ENCODE measurements around the gene CHRNA9. TPM values are rescaled to one million over a fixed set of nuclear protein-coding genes. Genes with fewer than 3 reads are reported as not detected.
"Not testable (repeated sequence)": the region's sequence is repeated elsewhere in the genome, so short reads cannot be mapped to it uniquely, and the experiment has no call there.

The CHRNA9 gene, protein sequence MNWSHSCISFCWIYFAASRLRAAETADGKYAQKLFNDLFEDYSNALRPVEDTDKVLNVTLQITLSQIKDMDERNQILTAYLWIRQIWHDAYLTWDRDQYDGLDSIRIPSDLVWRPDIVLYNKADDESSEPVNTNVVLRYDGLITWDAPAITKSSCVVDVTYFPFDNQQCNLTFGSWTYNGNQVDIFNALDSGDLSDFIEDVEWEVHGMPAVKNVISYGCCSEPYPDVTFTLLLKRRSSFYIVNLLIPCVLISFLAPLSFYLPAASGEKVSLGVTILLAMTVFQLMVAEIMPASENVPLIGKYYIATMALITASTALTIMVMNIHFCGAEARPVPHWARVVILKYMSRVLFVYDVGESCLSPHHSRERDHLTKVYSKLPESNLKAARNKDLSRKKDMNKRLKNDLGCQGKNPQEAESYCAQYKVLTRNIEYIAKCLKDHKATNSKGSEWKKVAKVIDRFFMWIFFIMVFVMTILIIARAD
- not detected for total RNA-seq

DNA sequence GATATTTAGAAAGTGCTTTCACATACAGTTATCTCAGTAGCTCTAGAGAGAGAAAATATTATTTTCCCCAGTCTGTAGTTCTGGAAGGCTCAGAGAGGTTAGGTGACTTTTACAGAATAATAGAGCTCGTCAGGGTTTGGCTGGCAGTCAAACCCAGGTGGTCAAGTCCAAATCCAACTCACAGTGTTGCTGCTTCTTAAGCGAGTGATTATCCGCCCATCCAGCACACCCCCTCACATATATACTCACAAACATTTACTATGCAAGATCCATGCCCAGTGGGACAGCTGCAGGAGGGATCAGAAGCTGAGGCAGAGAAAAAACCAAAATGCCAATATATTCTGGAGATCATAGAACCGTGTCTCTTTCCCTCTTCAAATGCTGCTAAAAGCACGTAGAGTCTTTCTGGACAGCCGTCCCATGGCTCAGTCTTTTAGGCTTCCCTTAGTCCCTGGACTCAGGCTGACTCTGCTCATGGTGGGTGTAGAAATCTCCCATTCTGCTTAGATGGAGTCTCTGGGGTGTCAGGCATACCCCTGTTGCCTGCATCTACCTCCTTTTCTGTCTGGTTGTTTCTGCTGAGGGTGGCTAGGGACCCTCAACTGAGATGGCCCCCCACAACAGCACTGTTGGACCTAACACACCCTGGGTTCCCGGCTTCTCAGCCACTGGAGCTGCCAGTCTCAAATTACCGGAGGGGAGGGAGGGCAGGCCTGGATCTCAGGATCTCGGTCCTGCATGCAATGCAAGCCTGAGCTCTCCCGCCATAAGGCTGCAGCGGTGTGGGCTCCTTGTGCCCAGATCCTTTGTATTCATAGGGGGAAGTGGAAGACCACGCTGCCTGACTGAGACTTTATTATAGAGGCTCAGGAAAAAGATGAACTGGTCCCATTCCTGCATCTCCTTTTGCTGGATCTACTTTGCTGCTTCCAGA is at the start of gene CHRNA9:
Gene CHRNA9 (plus strand): TSS at position 743 of the 934 bp plus-strand sequence. CDS start 135 bp downstream, at position 878.
- Histone ChIP-seq H3K4me1 (peaks cover 0 to 6% (median 0%) of the 10 kb centered on the region in 3 donors), H3K27me3 (no peaks in the 10 kb centered on the region), H3K27ac (no peak within 1 kb of the TSS), H3K9me3 (no peaks in the 10 kb centered on the region), H3K4me3 (no peak within 1 kb of the TSS), H3K36me3 (no peaks in the 10 kb centered on the region)
- intact Hi-C loops (cut with DNase I) = no loop called here
- TF ChIP-seq, protein P1, sequence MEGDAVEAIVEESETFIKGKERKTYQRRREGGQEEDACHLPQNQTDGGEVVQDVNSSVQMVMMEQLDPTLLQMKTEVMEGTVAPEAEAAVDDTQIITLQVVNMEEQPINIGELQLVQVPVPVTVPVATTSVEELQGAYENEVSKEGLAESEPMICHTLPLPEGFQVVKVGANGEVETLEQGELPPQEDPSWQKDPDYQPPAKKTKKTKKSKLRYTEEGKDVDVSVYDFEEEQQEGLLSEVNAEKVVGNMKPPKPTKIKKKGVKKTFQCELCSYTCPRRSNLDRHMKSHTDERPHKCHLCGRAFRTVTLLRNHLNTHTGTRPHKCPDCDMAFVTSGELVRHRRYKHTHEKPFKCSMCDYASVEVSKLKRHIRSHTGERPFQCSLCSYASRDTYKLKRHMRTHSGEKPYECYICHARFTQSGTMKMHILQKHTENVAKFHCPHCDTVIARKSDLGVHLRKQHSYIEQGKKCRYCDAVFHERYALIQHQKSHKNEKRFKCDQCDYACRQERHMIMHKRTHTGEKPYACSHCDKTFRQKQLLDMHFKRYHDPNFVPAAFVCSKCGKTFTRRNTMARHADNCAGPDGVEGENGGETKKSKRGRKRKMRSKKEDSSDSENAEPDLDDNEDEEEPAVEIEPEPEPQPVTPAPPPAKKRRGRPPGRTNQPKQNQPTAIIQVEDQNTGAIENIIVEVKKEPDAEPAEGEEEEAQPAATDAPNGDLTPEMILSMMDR (IDR thresholded peaks at IDR 0.05) = no peak
- no peak for TF ChIP-seq POLR2A (IDR thresholded peaks at IDR 0.05)
- no peak for DNase-seq
- WGBS, 2 donors = 57 to 68% methylated on average over 7 to 10 of the region's 12 CpGs

DNA sequence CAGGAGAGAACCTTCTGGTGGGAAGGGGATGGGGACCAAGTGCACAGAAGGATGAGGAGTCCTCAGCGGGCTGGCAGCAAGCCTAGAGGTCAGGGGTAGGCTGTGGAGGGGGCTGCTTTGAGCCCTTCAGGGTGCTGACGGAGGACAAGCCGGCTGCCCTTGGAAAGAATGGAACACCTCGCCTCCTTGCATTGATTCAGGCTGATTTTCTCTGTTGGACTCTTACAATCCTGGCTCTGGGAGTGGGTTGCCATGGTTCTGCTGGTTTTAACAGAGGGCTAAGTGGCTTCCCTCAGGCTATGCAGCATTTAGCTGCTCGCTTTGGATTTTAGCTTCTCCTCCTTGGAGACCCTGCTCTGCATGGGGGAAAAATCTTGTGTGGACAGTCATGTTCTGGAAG is 49.4 kb upstream of the CHRNA9 start:
- Histone ChIP-seq H3K9me3 (no peaks in the 10 kb centered on the region), H3K4me3 (no peak overlapping the region), H3K27ac (no peak overlapping the region), H3K4me1 (peaks cover 0 to 19% (median 0%) of the 10 kb centered on the region in 3 donors), H3K36me3 (no peaks in the 10 kb centered on the region), H3K27me3 (no peaks in the 10 kb centered on the region)
- WGBS, 2 donors = 74 to 81% methylated on average over 3 to 4 of the region's 5 CpGs
- no peak for DNase-seq
- TF ChIP-seq POLR2A (IDR thresholded peaks at IDR 0.05) = no peak
- TF ChIP-seq, protein P1 (IDR thresholded peaks at IDR 0.05) = no peak
- intact Hi-C loops (cut with DNase I) = no loop called here

DNA sequence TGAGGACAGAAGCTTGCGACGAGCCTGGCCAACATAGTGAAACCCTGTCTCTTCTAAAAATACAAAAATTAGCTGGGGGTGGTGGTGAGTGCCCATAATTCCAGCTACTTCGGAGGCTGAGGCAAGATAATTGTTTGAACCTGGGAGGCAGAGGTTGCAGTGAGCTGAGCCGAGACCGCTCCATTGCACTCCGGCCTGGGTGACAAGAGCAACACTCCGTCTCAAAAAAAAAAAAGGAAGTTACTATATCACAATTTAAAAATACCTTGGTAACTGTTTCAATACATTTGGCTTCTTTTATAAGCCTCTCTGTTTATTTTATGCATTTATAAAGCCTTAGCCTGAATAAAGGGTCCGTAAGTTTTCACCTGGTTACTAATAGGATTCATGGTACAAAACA is 46.6 kb upstream of the CHRNA9 start:
- Histone ChIP-seq H3K4me3 (no peak overlapping the region), H3K27ac (no peak overlapping the region), H3K9me3 (no peaks in the 10 kb centered on the region), H3K27me3 (no peaks in the 10 kb centered on the region), H3K36me3 (no peaks in the 10 kb centered on the region), H3K4me1 (peaks cover 0 to 18% (median 0%) of the 10 kb centered on the region in 3 donors)
- intact Hi-C loops (cut with DNase I) = no loop called here
- 86 to 94% methylated on average over 8 of the region's 8 CpGs for WGBS, 2 donors
- no peak for DNase-seq
- TF ChIP-seq POLR2A (IDR thresholded peaks at IDR 0.05) = no peak
- TF ChIP-seq, protein P1 (IDR thresholded peaks at IDR 0.05) = no peak

DNA sequence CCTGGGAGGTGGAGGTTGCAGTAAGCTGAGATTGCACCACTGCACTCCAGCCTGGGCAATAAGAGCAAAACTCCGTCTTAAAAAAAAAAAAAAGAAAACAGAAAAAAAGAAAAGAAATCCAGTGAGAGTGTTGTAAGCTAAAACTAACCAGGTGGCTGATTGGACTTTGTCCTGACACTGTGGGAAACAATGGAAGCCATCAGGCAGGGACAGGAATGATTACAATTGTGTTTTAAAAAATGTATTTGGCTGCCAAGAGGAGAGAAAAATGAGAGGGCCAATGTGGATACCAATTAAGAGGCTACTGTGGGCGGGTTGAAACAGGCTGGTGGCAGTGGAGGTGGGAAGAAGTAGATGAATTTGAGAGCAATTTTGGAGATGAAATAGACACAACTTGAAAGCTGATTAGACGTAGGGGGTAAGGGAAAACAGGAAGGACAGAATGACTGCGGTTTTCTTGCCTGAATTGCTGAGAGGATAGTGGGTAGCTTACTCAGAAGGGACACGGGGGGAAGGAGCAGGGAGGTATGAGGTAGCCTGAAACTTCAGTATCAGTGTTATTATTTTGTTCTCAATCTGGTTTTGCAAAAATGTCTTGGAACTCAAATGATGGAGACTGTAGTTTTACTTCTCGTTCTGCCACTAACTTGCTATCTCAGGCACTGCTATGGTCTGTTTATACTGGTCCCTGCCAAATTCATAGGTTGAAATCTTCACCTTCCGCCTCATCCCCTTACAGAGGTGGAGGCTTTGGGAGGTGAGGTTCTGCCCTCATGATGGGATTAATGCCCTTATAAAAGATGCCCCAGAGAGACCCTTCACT is 45.6 kb upstream of the CHRNA9 start:
- WGBS, 2 donors = 32 to 36% methylated on average over 6 to 7 of the region's 7 CpGs
- intact Hi-C loops (cut with DNase I) = no loop called here
- Histone ChIP-seq H3K27me3 (no peaks in the 10 kb centered on the region), H3K27ac (no peak overlapping the region), H3K4me1 (peaks cover 0 to 14% (median 0%) of the 10 kb centered on the region in 3 donors), H3K4me3 (no peak overlapping the region), H3K9me3 (peaks cover 0 to 3% (median 0%) of the 10 kb centered on the region in 3 donors), H3K36me3 (no peaks in the 10 kb centered on the region)
- TF ChIP-seq, protein P1 (IDR thresholded peaks at IDR 0.05) = no peak
- no peak for TF ChIP-seq POLR2A (IDR thresholded peaks at IDR 0.05)
- DNase-seq = no peak

DNA sequence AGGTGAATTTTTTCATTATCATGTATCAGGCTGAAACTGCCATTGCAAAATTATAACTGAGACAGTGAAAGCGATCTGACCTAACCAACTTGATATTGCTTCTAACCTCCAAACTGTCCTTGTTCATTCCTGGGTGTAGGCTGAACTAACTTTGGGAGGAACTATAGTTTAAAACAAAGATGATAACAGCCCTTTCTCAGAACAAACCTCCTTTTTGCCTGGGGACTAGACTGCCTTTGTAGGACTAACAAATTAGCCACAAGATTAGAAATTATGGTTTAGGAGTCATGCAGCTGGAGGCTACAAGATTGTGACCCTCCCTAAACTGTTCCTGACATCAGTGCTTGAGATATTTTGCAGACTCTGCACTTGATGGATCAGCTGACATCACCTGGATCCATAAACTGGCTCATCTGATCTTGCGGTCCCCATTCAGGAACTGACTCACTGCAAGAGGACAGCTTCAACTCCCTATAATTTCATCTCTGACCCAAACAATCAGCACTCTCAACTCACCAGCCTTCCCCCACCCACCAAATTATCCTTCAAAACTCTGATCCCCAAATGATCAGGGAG is 44.4 kb upstream of the CHRNA9 start:
- H3K27me3 ChIP-seq; DNase-seq; H3K27ac ChIP-seq; H3K4me3 ChIP-seq; intact Hi-C loops (cut with DNase I); H3K36me3 ChIP-seq: not testable (repeated sequence)
- peaks cover 0 to 14% (median 0%) of the 10 kb centered on the region in 3 donors for H3K4me1 ChIP-seq
- 66 to 86% methylated on average over 2 of the region's 2 CpGs for WGBS, 2 donors
- peaks cover 0 to 13% (median 3%) of the 10 kb centered on the region in 3 donors for H3K9me3 ChIP-seq
